Measurements from ENCODE around the gene CD9.
"Not testable (repeated sequence)": the region's sequence is repeated elsewhere in the genome, so short reads cannot be mapped to it uniquely, and the experiment has no call there.

The CD9 gene

GRCh38 chr12:6180268-6181051 lies 19.7 kb upstream of the CD9 start:
- no peak for DNase-seq (ENCODE audit: low read depth)

GRCh38 chr12:6181166-6181565 lies 19.0 kb upstream of the CD9 start:
- DNase-seq (ENCODE audit: low read depth) = no peak

GRCh38 chr12:6181583-6182278 lies 18.5 kb upstream of the CD9 start:
- DNase-seq (ENCODE audit: low read depth) = no peak

- DNase-seq (ENCODE audit: low read depth) = no peak
Observed at GRCh38 chr12:6182279-6182898, 17.8 kb upstream of the CD9 start.

- DNase-seq (ENCODE audit: low read depth) = no peak
Observed at GRCh38 chr12:6183689-6184428, 16.3 kb upstream of the CD9 start.

GRCh38 chr12:6185961-6186827 lies 14.0 kb upstream of the CD9 start:
- DNase-seq (ENCODE audit: low read depth) = no peak

GRCh38 chr12:6187948-6188793 lies 12.0 kb upstream of the CD9 start:
- DNase-seq (ENCODE audit: low read depth) = no peak

- no peak for DNase-seq (ENCODE audit: low read depth)
Observed at GRCh38 chr12:6189028-6189427, 11.2 kb upstream of the CD9 start.

- DNase-seq (ENCODE audit: low read depth) = not testable (repeated sequence)
Observed at GRCh38 chr12:6189952-6190598, 10.1 kb upstream of the CD9 start.

GRCh38 chr12:6190767-6191530 lies 9.3 kb upstream of the CD9 start:
- DNase-seq (ENCODE audit: low read depth) = not testable (repeated sequence)

- DNase-seq (ENCODE audit: low read depth) = no peak
Observed at GRCh38 chr12:6192604-6193380, 7.4 kb upstream of the CD9 start.

GRCh38 chr12:6193853-6194815 lies 6.1 kb upstream of the CD9 start:
- DNase-seq (ENCODE audit: low read depth) = no peak

- peak; percentile 72 for DNase-seq (ENCODE audit: low read depth)
Observed at GRCh38 chr12:6195665-6196535, 4.3 kb upstream of the CD9 start.

GRCh38 chr12:6198051-6198450 lies 2.1 kb upstream of the CD9 start:
- DNase-seq (ENCODE audit: low read depth) = no peak

GRCh38 chr12:6198556-6198955 lies 1.6 kb upstream of the CD9 start:
- no peak for DNase-seq (ENCODE audit: low read depth)

- DNase-seq (ENCODE audit: low read depth) = no peak
Observed at GRCh38 chr12:6198985-6199530, 1.1 kb upstream of the CD9 start.

All from activated T-cell treated with anti-CD3 and anti-CD28 coated beads for 1 hour (primary cell).